OCI-LY7 (cell line): ENCODE measurements around the gene AP1S1. TPM values are rescaled to one million over a fixed set of nuclear protein-coding genes. Genes with fewer than 3 reads are reported as not detected.

Experiments used
- BruUV-seq: library from RNA; stranded (reverse); fragments of 400-500 nt; replicated peaks from 2 replicates; lab custom pipeline; 2021; lab: Mats Ljungman, UMichigan
- CTCF ChIA-PET: fragments of 300-600 bp; sonication (Branson Sonifier 250); formaldehyde crosslinking; loops from one replicate; lab custom pipeline; 2022; ENCODE audit warnings: antibody characterized with exemption; ENCODE audit not compliant: unreplicated experiment; lab: Charles Lee
- POLR2A ChIA-PET: fragments of 300-600 bp; sonication (Branson Sonifier 250); formaldehyde crosslinking; loops from one replicate; lab custom pipeline; 2022; ENCODE audit warnings: antibody characterized with exemption; lab: Charles Lee
- DNase-seq: peaks from one replicate; pipeline ENCODE4 v3.0.0-alpha.2; 2015; ENCODE audit warnings: low spot score
- H2AFZ ChIP-seq: fragments of 200-600 bp; sonication (generic), shearing (Covaris generic); 2 replicates; pipeline ENCODE4 v1.6.1; 2014; ENCODE audit warnings: mild to moderate bottlenecking, antibody characterized with exemption, low read length, moderate library complexity
- H3K27ac ChIP-seq: fragments of 200-600 bp; sonication (generic); 2 replicates; pipeline ENCODE4 v1.5.1; 2014; ENCODE audit warnings: mixed run types, low read depth, mild to moderate bottlenecking, moderate library complexity, low read length, inconsistent platforms; ENCODE audit not compliant: poor library complexity, severe bottlenecking
- H3K36me3 ChIP-seq: fragments of 200-600 bp; sonication (generic); 2 replicates; pipeline ENCODE4 v1.6.1; 2014; ENCODE audit warnings: mild to moderate bottlenecking, antibody characterized with exemption, low read length, moderate library complexity, mixed read lengths; ENCODE audit not compliant: insufficient read depth
- H3K4me1 ChIP-seq: fragments of 200-600 bp; sonication (generic); 2 replicates; pipeline ENCODE4 v1.5.1; 2014; ENCODE audit warnings: mild to moderate bottlenecking, low read length; ENCODE audit not compliant: insufficient read depth, poor library complexity, severe bottlenecking
- H3K4me2 ChIP-seq: fragments of 200-600 bp; sonication (generic); 2 replicates; pipeline ENCODE4 v1.6.1; 2014; ENCODE audit warnings: mild to moderate bottlenecking, low read length
- H3K4me3 ChIP-seq: fragments of 200-600 bp; sonication (generic); 2 replicates; pipeline ENCODE4 v1.5.1; 2014; ENCODE audit warnings: mild to moderate bottlenecking, low read depth, low read length; ENCODE audit not compliant: poor library complexity, severe bottlenecking
- H3K79me2 ChIP-seq: fragments of 200-600 bp; sonication (generic); 2 replicates; pipeline ENCODE4 v1.6.1; 2016; ENCODE audit warnings: low read depth, mild to moderate bottlenecking, low read length, moderate library complexity, mixed read lengths; ENCODE audit not compliant: insufficient read depth
- H3K9me2 ChIP-seq: fragments of 200-600 bp; sonication (generic); 2 replicates; pipeline ENCODE4 v1.6.1; 2016; ENCODE audit warnings: mild to moderate bottlenecking, low read length, mixed read lengths; ENCODE audit not compliant: insufficient read depth
- H3K9me3 ChIP-seq: fragments of 200-600 bp; sonication (generic); 2 replicates; pipeline ENCODE4 v1.6.1; 2014; ENCODE audit warnings: mild to moderate bottlenecking, mixed run types, low read length, mixed read lengths
- H4K20me1 ChIP-seq: fragments of 200-600 bp; sonication (generic); 2 replicates; pipeline ENCODE4 v1.6.1; 2014; ENCODE audit warnings: mild to moderate bottlenecking, antibody characterized with exemption, low read length, moderate library complexity, mixed read lengths; ENCODE audit not compliant: insufficient read depth
- EZH2phosphoT487 ChIP-seq: fragments of 200-600 bp; sonication (generic); IDR thresholded peaks from 2 replicates; pipeline ENCODE4 v1.6.1; 2018; ENCODE audit warnings: low read depth, borderline replicate concordance, mild to moderate bottlenecking, mixed run types, antibody characterized with exemption, low read length, moderate library complexity, mixed read lengths
- intact Hi-C: fragments of 100-400 bp; cut with micrococcal nuclease; formaldehyde crosslinking; loops from one replicate; pipeline ENCODE4 v1.10.0; 2022; ENCODE audit not compliant: unreplicated experiment
- microRNA-seq: library from miRNA; unstranded; fragments of <30 nt; microRNA quantifications from one replicate; pipeline ENCODE4 v1.2.0, GENCODE V29; 2022; ENCODE audit warnings: borderline replicate concordance
- small RNA-seq: library from RNA; depleted of rRNA; stranded (forward); fragments of <200 nt; gene quantifications from one replicate; pipeline ENCODE3, GENCODE V24; 2014
- total RNA-seq, 2 experiments: library from RNA; depleted of rRNA in 1 of 2; stranded (reverse); fragments of >200 nt in 1 of 2; shearing (Covaris generic) in 1 of 2; gene quantifications; 2 replicates each; pipeline ENCODE4 v1.2.3, GENCODE V29; 2014 to 2022
- TF ChIP-seq, protein P1 (sequence below): fragments of 200-600 bp; sonication (generic); conservative IDR thresholded peaks from 2 replicates; pipeline ENCODE4 v1.5.1; 2014; ENCODE audit warnings: mild to moderate bottlenecking, antibody characterized with exemption, low read length, moderate library complexity, mixed read lengths

Gene AP1S1
- total RNA-seq, 2 experiments from 2014 or later = 57.9 to 67.3 TPM

DNA sequence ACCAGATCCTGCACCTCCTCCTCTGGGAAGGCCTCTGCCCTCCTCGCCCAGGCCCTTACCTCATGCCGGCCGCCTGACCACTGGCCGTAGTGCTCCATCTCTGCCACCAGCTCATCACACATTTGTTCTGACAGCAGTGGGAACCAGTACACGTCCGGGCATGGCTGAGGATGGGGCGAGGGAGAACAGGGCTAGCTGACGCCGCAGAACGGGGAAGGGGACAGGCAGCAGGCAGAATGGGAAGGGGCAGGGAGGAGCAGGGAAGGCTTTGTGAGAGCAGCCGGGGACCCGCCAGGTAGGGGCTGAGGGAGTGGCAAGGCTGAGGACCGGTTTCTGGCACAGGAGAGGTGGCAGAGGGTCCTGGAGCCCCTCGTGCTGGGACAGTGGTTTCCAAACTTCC lies 54.5 kb downstream of the AP1S1 start:
- ChIA-PET CTCF (no interaction called here), POLR2A (no interaction called here)
- no TSS peak for BruUV-seq
- no peaks in the 10 kb centered on the region for H3K4me1 ChIP-seq
- no peaks in the 10 kb centered on the region for H3K79me2 ChIP-seq
- no peak overlapping the region for H3K4me3 ChIP-seq
- intact Hi-C loops = no loop called here
- no peaks in the 10 kb centered on the region for H3K9me2 ChIP-seq
- no peak overlapping the region for H3K27ac ChIP-seq
- TF ChIP-seq EZH2phosphoT487 = no peak
- TF ChIP-seq, protein P1, sequence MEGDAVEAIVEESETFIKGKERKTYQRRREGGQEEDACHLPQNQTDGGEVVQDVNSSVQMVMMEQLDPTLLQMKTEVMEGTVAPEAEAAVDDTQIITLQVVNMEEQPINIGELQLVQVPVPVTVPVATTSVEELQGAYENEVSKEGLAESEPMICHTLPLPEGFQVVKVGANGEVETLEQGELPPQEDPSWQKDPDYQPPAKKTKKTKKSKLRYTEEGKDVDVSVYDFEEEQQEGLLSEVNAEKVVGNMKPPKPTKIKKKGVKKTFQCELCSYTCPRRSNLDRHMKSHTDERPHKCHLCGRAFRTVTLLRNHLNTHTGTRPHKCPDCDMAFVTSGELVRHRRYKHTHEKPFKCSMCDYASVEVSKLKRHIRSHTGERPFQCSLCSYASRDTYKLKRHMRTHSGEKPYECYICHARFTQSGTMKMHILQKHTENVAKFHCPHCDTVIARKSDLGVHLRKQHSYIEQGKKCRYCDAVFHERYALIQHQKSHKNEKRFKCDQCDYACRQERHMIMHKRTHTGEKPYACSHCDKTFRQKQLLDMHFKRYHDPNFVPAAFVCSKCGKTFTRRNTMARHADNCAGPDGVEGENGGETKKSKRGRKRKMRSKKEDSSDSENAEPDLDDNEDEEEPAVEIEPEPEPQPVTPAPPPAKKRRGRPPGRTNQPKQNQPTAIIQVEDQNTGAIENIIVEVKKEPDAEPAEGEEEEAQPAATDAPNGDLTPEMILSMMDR = no peak
- no peaks in the 10 kb centered on the region for H4K20me1 ChIP-seq
- no peak overlapping the region for H2AFZ ChIP-seq
- no peak overlapping the region for H3K4me2 ChIP-seq
- H3K9me3 ChIP-seq = no peaks in the 10 kb centered on the region
- no peaks in the 10 kb centered on the region for H3K36me3 ChIP-seq
- no peak for DNase-seq

- H3K79me2 ChIP-seq = no peaks in the 10 kb centered on the region
- no peak overlapping the region for H3K4me2 ChIP-seq
- H3K27ac ChIP-seq = no peak overlapping the region
- no peaks in the 10 kb centered on the region for H3K9me3 ChIP-seq
- CTCF ChIA-PET = no interaction called here
- BruUV-seq = no TSS peak
- no peak for DNase-seq
- intact Hi-C loops = no loop called here
- TF ChIP-seq, protein P1 = no peak
- TF ChIP-seq EZH2phosphoT487 = no peak
- H3K4me1 ChIP-seq = no peaks in the 10 kb centered on the region
- H2AFZ ChIP-seq = no peak overlapping the region
- no peak overlapping the region for H3K4me3 ChIP-seq
- H3K9me2 ChIP-seq = no peaks in the 10 kb centered on the region
- no peaks in the 10 kb centered on the region for H3K36me3 ChIP-seq
- no peaks in the 10 kb centered on the region for H4K20me1 ChIP-seq
- POLR2A ChIA-PET = no interaction called here
Measured at GRCh38 chr7:101210143-101210542, 55.9 kb downstream of the AP1S1 start.

Small RNA genes within 50 kb of the gene (microRNA-seq; reads per million reads assigned to microRNA genes)
- not detected for gene MIR4653

Small RNA genes within 50 kb of the gene (small RNA-seq; reads per million reads assigned to genes)
- not detected for gene MIR4653

Other genes starting within 250 kb of the AP1S1 start
- gene MUC3A, start 204.9 kb upstream of the AP1S1 start, total RNA-seq (2014; rRNA removed; shearing (Covaris generic)) = not detected in 2 replicates
- gene MUC3A, start 204.9 kb upstream of the AP1S1 start, total RNA-seq (2022) = not detected in 2 replicates
- not detected in 2 replicates for gene MUC12, start 184.9 kb upstream of the AP1S1 start, total RNA-seq (2014; rRNA removed; shearing (Covaris generic))
- not detected in 2 replicates for gene MUC12, start 184.9 kb upstream of the AP1S1 start, total RNA-seq (2022)
- not detected in 2 replicates for gene MUC17, start 134.4 kb upstream of the AP1S1 start, total RNA-seq (2014; rRNA removed; shearing (Covaris generic))
- not detected in 2 replicates for gene MUC17, start 134.4 kb upstream of the AP1S1 start, total RNA-seq (2022)
- 15.6 and 16.7 TPM in 2 replicates for gene TRIM56, start 69.0 kb upstream of the AP1S1 start, total RNA-seq (2014; rRNA removed; shearing (Covaris generic))
- gene TRIM56, start 69.0 kb upstream of the AP1S1 start, total RNA-seq (2022) = 47.3 and 51.9 TPM in 2 replicates
- not detected in 2 replicates for gene SERPINE1, start 27.4 kb upstream of the AP1S1 start, total RNA-seq (2014; rRNA removed; shearing (Covaris generic))
- 0.30 and 0.42 TPM in 2 replicates for gene SERPINE1, start 27.4 kb upstream of the AP1S1 start, total RNA-seq (2022)
- gene VGF, start 11.1 kb downstream of the AP1S1 start, total RNA-seq (2014; rRNA removed; shearing (Covaris generic)) = not detected in 2 replicates
- gene VGF, start 11.1 kb downstream of the AP1S1 start, total RNA-seq (2022) = 1.5 TPM in 2 replicates
- gene NAT16, start 25.8 kb downstream of the AP1S1 start, total RNA-seq (2014; rRNA removed; shearing (Covaris generic)) = 0.22 TPM in 1 of 2 replicates, not detected in the other
- not detected in 2 replicates for gene NAT16, start 25.8 kb downstream of the AP1S1 start, total RNA-seq (2022)
- gene MOGAT3, start 46.6 kb downstream of the AP1S1 start, total RNA-seq (2014; rRNA removed; shearing (Covaris generic)) = not detected in 2 replicates
- gene MOGAT3, start 46.6 kb downstream of the AP1S1 start, total RNA-seq (2022) = not detected in 2 replicates
- gene PLOD3, start 63.1 kb downstream of the AP1S1 start, total RNA-seq (2014; rRNA removed; shearing (Covaris generic)) = 9.2 and 12.1 TPM in 2 replicates
- gene PLOD3, start 63.1 kb downstream of the AP1S1 start, total RNA-seq (2022) = 25.0 and 30.5 TPM in 2 replicates
- gene ZNHIT1, start 63.7 kb downstream of the AP1S1 start, total RNA-seq (2014; rRNA removed; shearing (Covaris generic)) = 63.8 and 77.3 TPM in 2 replicates
- 40.8 and 44.3 TPM in 2 replicates for gene ZNHIT1, start 63.7 kb downstream of the AP1S1 start, total RNA-seq (2022)
- 15.9 and 17.8 TPM in 2 replicates for gene CLDN15, start 83.3 kb downstream of the AP1S1 start, total RNA-seq (2014; rRNA removed; shearing (Covaris generic))
- 31.9 and 34.8 TPM in 2 replicates for gene CLDN15, start 83.3 kb downstream of the AP1S1 start, total RNA-seq (2022)
- 92.7 and 114 TPM in 2 replicates for gene FIS1, start 90.6 kb downstream of the AP1S1 start, total RNA-seq (2014; rRNA removed; shearing (Covaris generic))
- 93.4 and 102 TPM in 2 replicates for gene FIS1, start 90.6 kb downstream of the AP1S1 start, total RNA-seq (2022)
- 8.7 and 14.6 TPM in 2 replicates for gene IFT22, start 167.3 kb downstream of the AP1S1 start, total RNA-seq (2014; rRNA removed; shearing (Covaris generic))
- gene IFT22, start 167.3 kb downstream of the AP1S1 start, total RNA-seq (2022) = 13.2 and 14.1 TPM in 2 replicates
- gene COL26A1, start 208.4 kb downstream of the AP1S1 start, total RNA-seq (2014; rRNA removed; shearing (Covaris generic)) = not detected in 2 replicates
- gene COL26A1, start 208.4 kb downstream of the AP1S1 start, total RNA-seq (2022) = not detected in 2 replicates